SJSA1 (cell line): Measurements from ENCODE around the gene UROC1. TPM values are rescaled to one million over a fixed set of nuclear protein-coding genes. Genes with fewer than 3 reads are reported as not detected.
A peak's percentile ranks its signal among the peaks of the same experiment; 100 is the strongest.

Source experiments
- DNase-seq, 2 experiments: peaks; one replicate each; pipeline ENCODE4 v3.0.0-alpha.2; 2015 to 2020; ENCODE audit warnings: low spot score in 2 of 2, low read depth in 1 of 2
- H3K27ac ChIP-seq: fragments of 250-450 bp; sonication (Bioruptor Pico); 2 replicates; pipeline ENCODE4 v1.5.1; 2020; ENCODE audit warnings: mild to moderate bottlenecking, moderate library complexity
- H3K27me3 ChIP-seq: fragments of 250-450 bp; sonication (Bioruptor Pico); replicated peaks from 2 replicates; pipeline ENCODE4 v1.5.1; 2020; ENCODE audit warnings: mild to moderate bottlenecking, moderate library complexity
- H3K36me3 ChIP-seq: fragments of 250-450 bp; sonication (Bioruptor Pico); 2 replicates; pipeline ENCODE4 v1.5.1; 2020; ENCODE audit warnings: mild to moderate bottlenecking
- H3K4me1 ChIP-seq: fragments of 250-450 bp; sonication (Bioruptor Pico); replicated peaks from 2 replicates; pipeline ENCODE4 v1.6.1; 2021; ENCODE audit warnings: mild to moderate bottlenecking
- H3K4me3 ChIP-seq: fragments of 250-450 bp; sonication (Bioruptor Pico); 2 replicates; pipeline ENCODE4 v1.5.1; 2020; ENCODE audit warnings: mild to moderate bottlenecking
- H3K9me3 ChIP-seq: fragments of 250-450 bp; sonication (Bioruptor Pico); replicated peaks from 2 replicates; pipeline ENCODE4 v1.5.1; 2020; ENCODE audit warnings: mild to moderate bottlenecking
- total RNA-seq: library from RNA; depleted of rRNA; stranded (reverse); fragments of >200 nt; shearing (Covaris generic); gene quantifications from 2 replicates; pipeline ENCODE4 v1.2.3, GENCODE V29; 2014

The UROC1 gene
- total RNA-seq, 1 experiment from 2014 or later, result not detected

DNA sequence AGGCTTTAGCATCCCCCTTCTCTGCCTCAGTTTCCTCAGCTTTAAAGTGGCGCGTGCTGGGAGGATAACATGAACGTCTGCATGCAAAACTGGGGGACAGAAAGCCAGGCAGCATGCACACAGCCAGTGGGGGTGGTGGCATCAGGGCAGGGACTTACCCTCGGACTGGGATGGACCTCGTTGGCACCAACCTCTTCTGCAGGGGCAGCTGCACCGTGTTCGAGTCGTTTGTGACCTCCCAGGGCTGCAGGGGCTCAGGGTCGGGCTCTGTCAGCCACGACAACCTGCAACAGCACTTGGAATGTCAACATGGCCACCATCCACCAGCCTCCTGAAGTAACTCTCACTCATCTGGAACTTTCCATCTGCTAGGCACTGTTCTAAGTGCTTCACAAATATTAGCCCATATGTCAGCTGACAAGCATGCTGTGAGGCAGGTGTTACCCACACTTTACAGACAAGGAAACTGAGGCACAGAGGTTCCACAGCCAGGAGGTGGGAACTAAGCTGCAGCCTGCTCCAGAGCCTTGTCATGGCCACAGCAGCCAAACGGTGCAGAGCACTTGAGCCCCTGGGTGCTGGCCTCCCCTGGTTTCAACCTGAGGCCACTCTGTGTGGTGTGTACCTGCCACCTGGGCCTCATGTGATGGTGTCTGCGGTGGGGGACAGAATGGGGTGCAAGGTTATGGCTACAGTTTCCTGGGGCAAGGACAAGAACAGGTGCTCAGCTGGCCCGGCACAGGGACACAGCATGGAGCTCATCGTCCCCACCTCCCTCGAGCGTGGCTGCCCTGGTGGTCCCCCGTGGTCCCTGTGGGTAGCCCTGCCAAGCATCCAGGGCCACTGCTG lies 34.5 kb upstream of the UROC1 start:
- Histone ChIP-seq H3K9me3 (no peaks in the 10 kb centered on the region), H3K4me3 (no peak overlapping the region), H3K27ac (no peak overlapping the region), H3K27me3 (no peaks in the 10 kb centered on the region), H3K36me3 (no peaks in the 10 kb centered on the region), H3K4me1 (no peaks in the 10 kb centered on the region)
- DNase-seq, result no peak

GRCh38 chr3:126551121-126551838 lies 33.7 kb upstream of the UROC1 start:
- peak in 1 of 2 experiments; percentile 31 for DNase-seq
- Histone ChIP-seq H3K27ac (no peak overlapping the region), H3K9me3 (no peaks in the 10 kb centered on the region), H3K4me1 (no peaks in the 10 kb centered on the region), H3K27me3 (no peaks in the 10 kb centered on the region), H3K36me3 (no peaks in the 10 kb centered on the region), H3K4me3 (no peak overlapping the region)

DNA sequence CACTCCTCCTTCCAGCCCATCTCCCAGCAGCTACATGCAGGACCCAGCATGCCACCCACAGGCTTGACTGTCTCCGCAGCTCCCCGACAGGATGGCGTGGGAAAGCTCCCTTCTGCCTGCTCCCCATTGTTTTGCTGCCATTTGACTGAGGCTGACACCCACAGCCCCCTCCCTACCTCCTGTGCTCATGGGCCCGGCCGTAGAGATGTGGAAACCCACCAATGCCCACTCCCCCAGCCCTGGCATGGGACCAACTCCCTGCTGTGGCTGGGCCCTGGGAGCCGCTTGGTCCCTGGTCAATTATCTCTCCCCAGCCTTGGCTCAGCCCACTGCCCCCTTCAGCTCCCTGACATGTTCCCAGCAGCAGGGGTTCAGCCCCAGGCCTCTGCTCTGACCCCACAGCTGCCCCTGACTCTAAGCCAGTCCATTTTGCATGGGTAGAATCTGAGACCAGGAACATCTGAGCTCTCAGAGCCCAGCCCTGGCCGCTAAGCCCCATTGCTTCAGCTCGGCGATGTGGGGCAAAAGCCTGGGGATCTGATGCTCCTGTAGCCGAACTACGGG lies 33.0 kb upstream of the UROC1 start:
- H3K27ac ChIP-seq, result no peak overlapping the region
- H3K4me3 ChIP-seq, result no peak overlapping the region
- no peaks in the 10 kb centered on the region for H3K27me3 ChIP-seq
- H3K36me3 ChIP-seq, result no peaks in the 10 kb centered on the region
- peak in 1 of 2 experiments; percentile 28 for DNase-seq
- H3K4me1 ChIP-seq, result no peaks in the 10 kb centered on the region
- no peaks in the 10 kb centered on the region for H3K9me3 ChIP-seq

DNA sequence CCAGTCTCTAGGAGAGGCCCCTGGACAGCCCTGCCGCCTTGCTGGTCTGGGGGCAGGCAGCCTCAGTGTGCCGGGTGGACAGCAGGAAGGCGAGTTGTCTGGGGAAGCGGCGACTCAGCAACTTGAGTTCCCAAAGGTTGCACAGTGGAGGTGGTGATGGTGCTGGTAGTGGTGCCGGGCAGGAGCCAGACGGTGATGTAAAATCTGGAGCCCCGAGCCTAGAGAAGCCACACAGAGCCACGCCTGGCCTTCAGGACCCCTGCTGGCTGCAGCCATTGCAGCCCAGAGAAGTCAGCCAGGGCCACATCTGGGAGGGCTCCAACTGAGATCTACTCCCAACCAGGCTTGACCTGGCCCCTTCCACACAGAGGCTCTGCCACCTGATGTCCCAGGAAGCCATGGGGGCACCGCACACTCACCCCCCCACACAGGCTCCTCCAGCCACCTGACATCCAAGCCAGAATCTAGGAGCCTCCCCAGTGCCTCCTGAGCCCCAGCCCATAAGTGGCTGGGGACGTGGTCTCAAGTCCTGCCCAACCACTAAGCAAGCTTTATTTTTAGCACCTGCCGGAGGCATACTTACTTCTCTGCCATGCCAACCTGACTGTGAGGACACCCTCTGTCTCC lies 32.4 kb upstream of the UROC1 start:
- Histone ChIP-seq H3K27me3 (no peaks in the 10 kb centered on the region), H3K9me3 (no peaks in the 10 kb centered on the region), H3K27ac (no peak overlapping the region), H3K36me3 (no peaks in the 10 kb centered on the region), H3K4me3 (no peak overlapping the region), H3K4me1 (no peaks in the 10 kb centered on the region)
- DNase-seq, result peak in 1 of 2 experiments; percentile 29

GRCh38 chr3:126548556-126549466 lies 31.2 kb upstream of the UROC1 start:
- H3K36me3 ChIP-seq, result no peaks in the 10 kb centered on the region
- no peaks in the 10 kb centered on the region for H3K4me1 ChIP-seq
- no peak overlapping the region for H3K27ac ChIP-seq
- no peak overlapping the region for H3K4me3 ChIP-seq
- no peak for DNase-seq
- H3K9me3 ChIP-seq, result no peaks in the 10 kb centered on the region
- no peaks in the 10 kb centered on the region for H3K27me3 ChIP-seq

DNA sequence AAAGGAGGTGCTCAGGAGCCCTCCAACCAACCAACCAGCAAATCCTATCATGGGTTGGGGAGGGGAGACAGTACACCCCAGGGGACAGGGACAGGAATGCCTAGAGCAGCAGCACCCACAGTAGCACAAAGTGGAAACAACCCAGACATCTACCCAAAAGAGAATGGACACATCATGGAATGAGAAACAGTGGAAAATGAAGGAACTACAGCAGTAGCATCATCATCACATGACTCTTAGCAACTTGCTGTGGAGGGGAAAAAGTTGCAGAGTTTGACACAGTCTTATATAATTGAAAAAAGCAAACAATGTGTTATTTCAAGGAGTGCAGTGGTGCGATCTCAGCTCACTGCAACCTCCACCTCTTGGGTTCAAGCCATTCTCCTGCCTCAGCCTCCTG lies 30.1 kb upstream of the UROC1 start:
- H3K9me3 ChIP-seq, result no peaks in the 10 kb centered on the region
- DNase-seq, result no peak
- no peak overlapping the region for H3K27ac ChIP-seq
- H3K36me3 ChIP-seq, result no peaks in the 10 kb centered on the region
- H3K4me3 ChIP-seq, result no peak overlapping the region
- no peaks in the 10 kb centered on the region for H3K4me1 ChIP-seq
- H3K27me3 ChIP-seq, result no peaks in the 10 kb centered on the region

DNA sequence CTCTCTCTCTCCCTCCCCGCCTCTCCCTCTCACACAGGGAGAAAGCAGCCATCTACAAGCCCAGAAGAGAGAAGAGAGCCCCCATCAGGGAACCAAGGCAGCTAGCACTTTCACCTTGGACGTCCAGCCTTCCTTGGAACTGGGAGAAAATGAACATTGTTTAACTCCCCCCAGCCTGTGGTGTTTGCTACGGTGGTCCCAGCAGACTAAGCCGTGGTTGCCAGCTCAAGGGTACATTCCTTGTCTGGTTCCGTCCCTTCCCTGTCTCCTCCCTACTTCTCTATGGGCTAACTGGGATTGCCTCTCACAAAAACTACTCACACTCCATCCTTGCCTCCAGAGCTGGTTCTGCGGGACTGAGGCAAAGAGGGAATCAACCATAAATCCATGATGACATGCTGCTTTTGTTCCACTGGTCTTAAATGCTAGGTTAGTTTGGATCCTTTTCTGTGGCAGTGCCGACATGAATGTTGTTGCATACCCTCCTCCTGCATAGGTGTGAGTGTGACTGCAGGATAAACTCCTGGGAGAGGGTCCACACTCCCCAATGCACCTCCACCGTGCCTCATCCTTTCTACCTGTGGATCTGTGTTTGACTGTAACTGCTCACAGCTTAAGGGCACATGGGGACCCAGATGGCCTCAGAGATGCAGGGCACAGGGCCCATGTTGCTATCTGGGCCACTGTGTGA lies 29.1 kb upstream of the UROC1 start:
- Histone ChIP-seq H3K27me3 (no peaks in the 10 kb centered on the region), H3K9me3 (no peaks in the 10 kb centered on the region), H3K4me1 (no peaks in the 10 kb centered on the region), H3K4me3 (no peak overlapping the region), H3K27ac (no peak overlapping the region), H3K36me3 (no peaks in the 10 kb centered on the region)
- DNase-seq, result peak in 1 of 2 experiments; percentile 15

DNA sequence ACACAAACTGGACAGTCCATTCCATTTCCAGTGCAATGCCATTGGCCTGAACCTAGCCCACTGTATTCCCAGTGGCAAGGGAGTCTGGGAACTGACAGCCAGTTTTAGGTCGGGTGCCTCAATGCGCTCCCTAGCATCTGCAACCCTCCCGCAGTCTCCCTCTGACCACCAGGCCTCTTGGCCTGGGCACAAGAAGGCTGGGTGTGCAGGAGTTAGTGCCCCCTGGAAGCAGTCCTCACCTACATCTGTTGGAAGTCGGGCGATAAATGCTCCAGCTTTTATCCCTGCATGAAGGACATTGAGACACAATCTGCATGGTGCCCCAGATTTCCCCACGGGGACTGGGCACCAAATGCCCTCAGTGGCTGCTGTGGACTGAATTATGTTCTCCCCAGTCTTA lies 28.4 kb upstream of the UROC1 start:
- H3K4me3 ChIP-seq, result no peak overlapping the region
- no peaks in the 10 kb centered on the region for H3K27me3 ChIP-seq
- H3K4me1 ChIP-seq, result peaks cover 5% of the 10 kb centered on the region
- no peaks in the 10 kb centered on the region for H3K9me3 ChIP-seq
- H3K36me3 ChIP-seq, result no peaks in the 10 kb centered on the region
- no peak for DNase-seq
- H3K27ac ChIP-seq, result no peak overlapping the region

GRCh38 chr3:126545544-126545943 lies 28.0 kb upstream of the UROC1 start:
- H3K27ac ChIP-seq, result no peak overlapping the region
- no peaks in the 10 kb centered on the region for H3K27me3 ChIP-seq
- H3K4me3 ChIP-seq, result no peak overlapping the region
- H3K4me1 ChIP-seq, result peaks cover 10% of the 10 kb centered on the region
- DNase-seq, result peak in 1 of 2 experiments; percentile 12
- no peaks in the 10 kb centered on the region for H3K9me3 ChIP-seq
- H3K36me3 ChIP-seq, result no peaks in the 10 kb centered on the region

DNA sequence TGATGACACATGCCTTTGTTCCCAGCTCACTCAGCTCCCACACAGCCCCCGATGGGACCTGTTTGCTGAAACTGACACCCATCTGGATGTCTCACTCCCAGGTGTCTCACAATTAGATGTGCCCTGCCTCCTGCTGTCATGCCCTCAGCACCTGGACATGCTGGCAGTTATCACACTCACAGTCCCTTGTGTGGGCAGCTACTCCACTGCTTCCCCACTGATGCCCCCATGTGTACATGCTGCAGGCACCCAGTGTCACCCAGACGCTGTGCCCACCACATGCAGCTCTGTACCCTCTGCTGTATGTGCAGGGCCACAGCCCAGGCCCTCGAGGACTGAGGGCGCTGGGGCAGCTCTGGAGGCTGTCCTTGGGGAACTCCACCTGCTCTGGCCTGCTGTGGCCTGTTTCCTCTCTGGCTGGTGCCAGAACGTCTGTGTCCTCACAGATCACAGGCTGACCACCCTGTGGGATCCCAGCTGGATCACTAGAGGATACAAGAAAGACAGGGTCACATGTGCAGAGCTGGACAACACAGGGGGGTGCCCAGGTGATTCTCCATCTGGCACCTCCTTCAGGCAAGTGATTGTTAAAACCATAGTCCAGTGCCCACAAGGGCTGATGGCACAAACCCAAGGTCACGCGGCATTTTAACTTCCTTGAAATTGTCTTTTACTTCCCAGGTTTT lies 27.2 kb upstream of the UROC1 start:
- no peaks in the 10 kb centered on the region for H3K27me3 ChIP-seq
- H3K4me3 ChIP-seq, result no peak overlapping the region
- peak in 1 of 2 experiments; percentile 25 for DNase-seq
- H3K27ac ChIP-seq, result no peak overlapping the region
- H3K4me1 ChIP-seq, result peaks cover 18% of the 10 kb centered on the region
- H3K9me3 ChIP-seq, result no peaks in the 10 kb centered on the region
- H3K36me3 ChIP-seq, result no peaks in the 10 kb centered on the region

DNA sequence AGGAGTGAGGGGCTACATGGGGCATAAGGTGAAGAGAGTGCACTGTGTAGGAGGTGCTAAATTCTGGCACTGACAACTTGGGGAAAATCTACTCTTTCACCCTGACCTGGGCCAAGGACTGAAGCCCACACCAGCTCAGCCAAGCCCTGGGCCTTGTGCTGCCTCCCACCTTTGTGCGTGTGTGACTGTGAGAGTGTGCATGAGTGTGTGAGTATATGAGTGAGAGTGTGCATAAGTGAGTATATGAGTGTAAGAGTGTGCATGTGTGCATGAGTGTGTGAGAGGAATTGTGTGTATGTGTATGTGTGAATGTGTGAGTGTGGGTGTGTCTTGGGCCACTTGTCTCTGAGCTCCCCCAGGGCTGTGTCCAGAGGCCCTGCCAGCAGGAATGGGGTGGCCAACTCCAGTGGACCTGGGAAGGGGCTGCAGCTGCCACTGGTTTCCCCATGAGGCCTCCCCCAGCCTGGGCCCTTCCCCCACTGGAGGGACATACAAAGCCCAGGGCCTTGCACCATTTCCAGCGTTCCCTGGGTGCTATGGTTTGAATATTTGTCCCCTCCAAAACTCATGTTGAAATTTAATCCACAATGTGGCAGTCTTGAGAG lies 26.0 kb upstream of the UROC1 start:
- Histone ChIP-seq H3K36me3 (no peaks in the 10 kb centered on the region), H3K27ac (no peak overlapping the region), H3K4me1 (peaks cover 18% of the 10 kb centered on the region), H3K27me3 (no peaks in the 10 kb centered on the region), H3K4me3 (no peak overlapping the region), H3K9me3 (no peaks in the 10 kb centered on the region)
- DNase-seq, result peak in 1 of 2 experiments; percentile 21
